ENCODE data around the gene ACTR8. TPM values are rescaled to one million over a fixed set of nuclear protein-coding genes. Genes with fewer than 3 reads are reported as not detected.

Gene ACTR8
- total RNA-seq, 2 donors from 2014 or later: 13.5 to 19.5 TPM

- DNase-seq (no peak), ATAC-seq (no peak)
- peaks cover 0 to 7% of the 10 kb centered on the region in 2 donors for H3K36me3 ChIP-seq (replicated peaks in 1 of 2; ENCODE audit: insufficient read depth in 1 of 2, low read depth in 2 of 2)
- H3K4me1 ChIP-seq: peaks cover 3% of the 10 kb centered on the region
- H3K27me3 ChIP-seq: no peaks in the 10 kb centered on the region
- intact Hi-C loops (cut with DNase I): no loop called here
- WGBS, 2 donors: 76 to 78% methylated on average over 4 of the region's 4 CpGs
- no peak overlapping the region for H3K27ac ChIP-seq
- H3K4me3 ChIP-seq: no peak overlapping the region
- H3K9me3 ChIP-seq: no peaks in the 10 kb centered on the region
- TF ChIP-seq CTCF (IDR thresholded peaks at IDR 0.05) (no peak), POLR2A (IDR thresholded peaks at IDR 0.05) (no peak)
These were observed 21.8 kb downstream of the ACTR8 start for GRCh38 chr3:53860196-53860595.

GRCh38 chr3:53859178-53859577 lies 22.8 kb downstream of the ACTR8 start:
- 91 to 97% methylated on average over 6 of the region's 6 CpGs for WGBS, 2 donors
- Histone ChIP-seq H3K4me1 (peaks cover 3% of the 10 kb centered on the region), H3K4me3 (no peak overlapping the region), H3K27me3 (no peaks in the 10 kb centered on the region), H3K9me3 (no peaks in the 10 kb centered on the region), H3K36me3 (replicated peaks in 1 of 2; ENCODE audit: insufficient read depth in 1 of 2, low read depth in 2 of 2) (peaks cover 0 to 7% of the 10 kb centered on the region in 2 donors), H3K27ac (no peak overlapping the region)
- intact Hi-C loops (cut with DNase I): no loop called here
- DNase-seq (no peak), ATAC-seq (no peak)
- TF ChIP-seq CTCF (IDR thresholded peaks at IDR 0.05) (no peak), POLR2A (IDR thresholded peaks at IDR 0.05) (no peak)

GRCh38 chr3:53858096-53858741 lies 23.7 kb downstream of the ACTR8 start:
- intact Hi-C loops (cut with DNase I): no loop called here
- H3K4me1 ChIP-seq: peaks cover 3% of the 10 kb centered on the region
- TF ChIP-seq CTCF (IDR thresholded peaks at IDR 0.05) (no peak), POLR2A (IDR thresholded peaks at IDR 0.05) (no peak)
- DNase-seq: no peak
- no peaks in the 10 kb centered on the region for H3K9me3 ChIP-seq
- ATAC-seq: no peak
- H3K27ac ChIP-seq: no peak overlapping the region
- peaks cover 0 to 5% of the 10 kb centered on the region in 2 donors for H3K36me3 ChIP-seq (replicated peaks in 1 of 2; ENCODE audit: insufficient read depth in 1 of 2, low read depth in 2 of 2)
- no peaks in the 10 kb centered on the region for H3K27me3 ChIP-seq
- WGBS, 2 donors: 94 to 96% methylated on average over 7 of the region's 7 CpGs
- H3K4me3 ChIP-seq: no peak overlapping the region

- ATAC-seq (no peak), DNase-seq (no peak)
- H3K27me3 ChIP-seq: no peaks in the 10 kb centered on the region
- WGBS, 2 donors: 86 to 88% methylated on average over 7 of the region's 7 CpGs
- TF ChIP-seq CTCF (IDR thresholded peaks at IDR 0.05): no peak
- TF ChIP-seq POLR2A (IDR thresholded peaks at IDR 0.05): no peak
- intact Hi-C loops (cut with DNase I): no loop called here
- H3K4me3 ChIP-seq: no peak overlapping the region
- peaks cover 3% of the 10 kb centered on the region for H3K4me1 ChIP-seq
- no peaks in the 10 kb centered on the region for H3K9me3 ChIP-seq
- peaks cover 0 to 5% of the 10 kb centered on the region in 2 donors for H3K36me3 ChIP-seq (replicated peaks in 1 of 2; ENCODE audit: insufficient read depth in 1 of 2, low read depth in 2 of 2)
- H3K27ac ChIP-seq: no peak overlapping the region
These were observed 25.0 kb downstream of the ACTR8 start for GRCh38 chr3:53856964-53857363.

GRCh38 chr3:53850895-53851294 lies 31.1 kb downstream of the ACTR8 start:
- H3K36me3 ChIP-seq (replicated peaks in 1 of 2; ENCODE audit: insufficient read depth in 1 of 2, low read depth in 2 of 2): no peaks in the 10 kb centered on the region
- H3K9me3 ChIP-seq: no peaks in the 10 kb centered on the region
- H3K27ac ChIP-seq: no peak overlapping the region
- H3K27me3 ChIP-seq: no peaks in the 10 kb centered on the region
- H3K4me3 ChIP-seq: no peak overlapping the region
- H3K4me1 ChIP-seq: peaks cover 12% of the 10 kb centered on the region
- intact Hi-C loops (cut with DNase I): no loop called here
- ATAC-seq (no peak), DNase-seq (peak; percentile 75 to 82 (median 78))
- TF ChIP-seq POLR2A (IDR thresholded peaks at IDR 0.05) (no peak), CTCF (IDR thresholded peaks at IDR 0.05) (no peak)
- WGBS, 2 donors: 31 to 46% methylated on average over 5 of the region's 5 CpGs

All from body of pancreas (tissue), 4 donors.